ENCODE results near the gene CHN1.

GRCh38 chr2:174759381-174760065, 245.7 kb downstream of the CHN1 start:
- TF ChIP-seq TAF1 (IDR thresholded peaks at IDR 0.05; ENCODE audit: borderline replicate concordance, low read depth, low read length), result no peak
- no peak for TF ChIP-seq POLR2A (IDR thresholded peaks at IDR 0.05; ENCODE audit: low read depth, low read length)
- no peak for TF ChIP-seq POLR2AphosphoS5 (IDR thresholded peaks at IDR 0.05; ENCODE audit: low read depth, low read length)
